HG03432 (cell line): Measurements from ENCODE around the gene CHST2.

Source experiments
- ATAC-seq: cut with Tn5 transposase; IDR thresholded peaks from one replicate; pipeline ENCODE4 v1.9.1; 2021; ENCODE audit warnings: mild to moderate bottlenecking, moderate library complexity; ENCODE audit not compliant: unreplicated experiment

CHST2 gene

DNA sequence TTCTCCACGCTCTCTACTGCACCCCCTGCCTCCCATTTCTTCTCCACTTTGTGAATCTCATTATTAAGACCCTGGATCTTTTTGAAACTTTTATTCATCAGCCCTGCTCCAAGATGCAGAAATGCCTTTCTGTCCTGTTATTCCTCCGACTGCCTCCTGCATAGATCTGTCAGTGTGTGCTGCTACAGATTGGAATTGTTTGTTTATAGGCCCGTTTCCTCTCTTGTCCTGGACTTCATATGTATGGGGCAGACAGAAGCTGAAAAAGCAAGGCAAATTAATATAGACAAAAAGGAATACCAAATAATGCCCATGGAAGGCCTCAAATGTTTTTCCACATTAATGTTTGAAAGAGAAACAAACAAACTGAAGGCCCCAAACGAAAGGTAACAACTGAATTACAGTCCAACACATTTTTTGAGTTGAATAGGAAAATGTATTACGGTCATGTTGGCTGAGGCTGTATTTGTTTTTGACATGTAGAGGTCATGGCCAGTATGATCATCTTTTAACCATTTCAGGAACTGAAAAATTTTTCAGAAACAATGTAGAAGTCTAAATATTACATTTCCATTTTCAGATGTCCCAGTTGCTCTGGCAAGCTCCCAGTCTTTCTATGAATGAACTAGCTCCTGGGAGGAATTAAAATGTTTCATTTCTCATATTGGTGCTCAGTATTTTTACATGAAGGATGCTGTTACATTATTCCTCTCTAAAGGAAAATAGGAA is 8.8 kb downstream of the CHST2 start:
- no peak for ATAC-seq

DNA sequence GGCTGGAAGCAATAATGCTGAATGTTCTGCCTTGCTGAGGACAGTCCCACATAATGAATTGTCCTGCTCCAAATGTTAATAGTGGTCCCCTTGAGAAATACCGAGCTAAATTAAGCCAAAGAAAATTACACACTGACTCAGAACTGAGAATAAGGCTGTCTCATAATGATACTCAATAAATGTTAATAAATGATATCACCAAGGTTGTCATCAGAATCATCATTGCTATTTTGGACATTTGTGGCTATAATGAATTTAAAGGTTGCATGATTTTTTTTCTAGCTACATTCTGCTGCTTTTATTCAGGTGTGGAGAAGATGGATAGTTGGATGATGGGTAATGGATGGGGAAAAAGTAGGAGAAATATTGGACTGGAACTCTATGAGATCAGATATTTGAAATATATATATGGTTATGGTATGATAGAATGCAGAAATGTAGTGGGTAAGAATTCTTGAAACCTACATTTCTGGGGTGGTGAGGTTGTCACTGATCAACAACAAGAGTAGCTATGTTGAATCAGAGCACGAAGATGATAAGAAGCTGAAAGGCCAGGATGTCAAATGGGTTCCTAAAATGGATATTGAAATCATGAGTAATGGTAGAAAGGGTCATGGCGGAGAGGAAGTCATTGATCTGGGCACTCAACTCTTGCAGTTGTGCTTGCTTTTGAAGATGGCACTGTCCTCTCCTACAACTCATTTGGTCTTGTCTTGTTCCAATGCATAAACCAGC is 12.8 kb downstream of the CHST2 start:
- peak; percentile 48 for ATAC-seq

DNA sequence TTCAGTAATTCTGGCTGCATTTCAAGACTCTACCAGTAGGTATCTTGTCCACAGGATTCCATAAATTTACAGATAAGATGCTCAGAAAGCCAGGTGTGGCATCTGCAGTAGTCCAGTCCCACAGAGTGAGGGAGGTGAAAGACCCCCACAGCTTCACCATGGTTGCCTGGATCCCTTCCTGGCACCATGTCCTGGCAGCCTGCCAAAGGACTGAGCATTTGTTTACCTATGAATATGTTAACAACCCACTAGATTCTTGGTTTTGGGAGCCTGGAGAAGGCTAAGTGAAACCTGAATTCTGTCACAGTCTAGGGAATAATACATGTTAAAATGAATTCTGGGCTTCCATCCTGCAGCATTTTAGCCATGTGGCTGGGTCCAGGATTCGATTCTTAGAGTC is 14.9 kb downstream of the CHST2 start:
- ATAC-seq, result no peak

DNA sequence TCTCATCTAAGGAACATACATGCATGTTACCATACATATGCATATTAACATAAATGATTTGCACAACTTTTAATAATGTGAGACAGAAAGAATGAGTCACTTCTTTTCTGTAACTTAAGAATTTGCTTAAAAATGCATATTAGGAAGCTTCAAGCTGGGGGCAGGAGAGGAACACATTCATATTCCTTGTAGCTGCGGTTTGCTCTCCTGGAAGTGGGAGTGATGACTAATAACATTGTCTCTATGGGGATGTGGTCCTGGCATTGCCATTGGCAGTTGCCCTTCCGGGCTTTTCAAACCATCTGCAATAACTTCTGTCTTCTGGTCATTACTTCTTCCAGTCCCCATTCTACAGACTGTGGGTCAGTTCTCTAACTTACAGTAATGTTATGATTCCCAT is 15.6 kb downstream of the CHST2 start:
- ATAC-seq, result no peak

DNA sequence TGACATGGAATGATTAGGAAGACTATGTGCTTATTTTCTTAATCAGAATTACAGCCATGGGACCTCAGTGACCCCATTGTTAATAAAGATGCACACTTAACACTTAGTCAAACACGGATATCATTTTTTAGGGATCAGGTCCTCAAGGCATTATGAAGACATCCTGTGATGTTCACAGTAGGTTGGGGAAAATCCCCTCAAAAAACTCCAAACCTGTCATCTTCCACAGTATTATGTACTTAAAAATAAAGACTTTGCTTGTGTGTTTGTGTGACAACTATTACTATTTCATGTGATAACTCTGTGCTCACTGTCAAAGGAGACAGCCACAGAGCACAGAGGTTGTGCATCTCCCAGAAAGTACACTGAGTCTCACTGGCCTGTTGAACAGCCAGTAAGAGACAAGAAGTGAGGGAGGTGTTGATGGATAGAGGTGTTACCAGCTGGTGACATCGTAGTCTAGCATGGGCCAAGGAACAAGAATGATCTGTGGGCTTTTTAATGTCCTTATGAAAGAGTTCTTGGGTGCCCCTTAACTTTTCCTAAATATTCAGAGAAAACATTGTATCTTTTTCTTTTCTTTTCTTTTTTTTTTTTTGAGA is 18.0 kb downstream of the CHST2 start:
- ATAC-seq, result no peak

DNA sequence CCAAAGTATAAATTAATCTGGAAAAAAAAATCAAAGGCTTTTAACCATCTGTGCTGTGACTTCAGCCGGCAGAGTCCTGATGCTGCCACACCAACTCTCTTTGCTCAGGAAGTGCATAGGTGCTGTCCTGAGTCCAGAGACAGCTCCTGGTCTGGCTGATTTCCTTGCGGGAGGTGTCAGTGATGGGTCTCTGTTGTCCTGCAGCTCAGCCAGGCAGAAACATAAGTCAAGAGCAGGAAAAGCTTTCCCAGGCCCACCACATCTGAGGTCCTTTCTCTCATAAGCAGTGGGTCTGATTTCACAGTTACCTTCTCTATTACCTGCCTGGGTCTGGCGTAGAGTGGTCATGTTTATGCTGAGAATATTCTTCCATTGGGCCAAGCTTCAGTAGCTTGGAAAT is 19.4 kb downstream of the CHST2 start:
- ATAC-seq, result no peak

DNA sequence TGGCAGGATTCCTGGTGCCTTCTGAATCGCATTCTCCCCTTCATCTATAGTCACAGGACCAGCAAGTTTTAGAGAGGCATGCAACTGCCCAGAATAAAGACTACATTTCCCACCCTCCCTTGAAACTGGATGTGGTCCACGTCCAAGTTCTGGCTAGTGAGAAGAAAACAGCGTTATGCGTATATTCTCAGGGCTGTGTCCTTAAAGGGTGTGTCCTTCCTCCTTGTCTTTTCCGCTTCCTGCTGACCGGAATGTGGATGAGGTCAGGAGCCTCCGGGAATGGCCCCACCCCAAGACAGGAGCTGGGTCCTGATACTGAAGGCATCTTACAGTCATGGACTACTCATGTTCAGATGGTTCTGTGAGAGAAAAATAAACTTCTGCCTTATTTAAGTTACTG is 20.2 kb downstream of the CHST2 start:
- no peak for ATAC-seq

DNA sequence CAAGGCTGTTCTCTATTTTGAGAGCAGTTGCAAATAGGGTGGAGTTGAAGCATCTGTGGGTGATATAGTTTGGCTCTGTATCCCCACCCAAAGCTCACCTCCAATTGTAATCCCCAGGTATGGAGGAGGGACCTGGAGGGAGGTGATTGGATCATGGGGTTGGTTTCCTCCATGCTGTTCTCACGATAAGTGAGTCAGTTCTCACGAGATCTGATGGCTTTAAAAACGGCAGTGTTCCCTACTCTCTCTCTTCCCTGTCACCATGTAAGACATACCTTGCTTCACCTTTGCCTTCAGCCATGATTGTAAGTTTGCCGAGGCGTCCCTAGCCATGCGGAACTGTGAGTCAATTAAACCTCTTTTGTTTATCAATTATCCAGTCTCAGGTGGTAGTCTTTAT is 21.0 kb downstream of the CHST2 start:
- no peak for ATAC-seq

DNA sequence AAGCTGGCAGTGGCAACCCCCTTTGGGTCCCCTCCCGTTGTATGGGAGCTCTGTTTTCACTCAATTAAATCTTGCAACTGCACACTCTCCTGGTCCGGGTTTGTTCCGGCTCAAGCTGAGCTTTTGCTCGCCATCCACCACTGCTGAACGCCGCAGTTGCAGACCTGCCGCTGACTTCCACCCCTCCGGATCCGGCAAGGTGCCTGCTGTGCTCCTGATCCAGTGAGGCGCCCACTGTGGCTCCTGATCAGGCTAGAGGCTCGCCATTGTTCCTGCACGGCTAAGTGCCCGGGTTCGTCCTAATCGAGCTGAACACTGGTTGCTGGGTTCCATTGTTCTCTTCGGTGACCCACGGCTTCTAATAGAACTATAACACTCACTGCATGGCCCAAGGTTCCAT is 22.8 kb downstream of the CHST2 start:
- ATAC-seq, result no peak

DNA sequence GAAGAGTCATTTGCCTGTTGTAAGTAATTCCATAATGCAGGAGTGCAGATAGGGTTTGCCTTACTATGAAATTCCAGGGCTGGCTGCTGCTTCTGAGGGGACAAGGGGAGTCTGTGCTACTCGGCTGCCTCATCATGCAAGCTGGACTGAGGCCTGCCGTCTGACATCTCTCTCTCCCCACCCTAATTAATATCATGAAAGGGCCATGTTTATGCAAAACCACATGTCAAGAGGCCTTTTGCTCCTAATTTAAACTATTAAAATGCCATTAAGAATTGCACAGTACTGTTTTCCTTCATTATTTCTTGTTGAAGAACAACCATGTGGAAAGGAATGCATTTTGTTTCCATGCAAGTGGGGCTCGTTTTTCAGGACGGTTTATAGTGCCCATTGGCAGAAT is 26.3 kb downstream of the CHST2 start:
- no peak for ATAC-seq

DNA sequence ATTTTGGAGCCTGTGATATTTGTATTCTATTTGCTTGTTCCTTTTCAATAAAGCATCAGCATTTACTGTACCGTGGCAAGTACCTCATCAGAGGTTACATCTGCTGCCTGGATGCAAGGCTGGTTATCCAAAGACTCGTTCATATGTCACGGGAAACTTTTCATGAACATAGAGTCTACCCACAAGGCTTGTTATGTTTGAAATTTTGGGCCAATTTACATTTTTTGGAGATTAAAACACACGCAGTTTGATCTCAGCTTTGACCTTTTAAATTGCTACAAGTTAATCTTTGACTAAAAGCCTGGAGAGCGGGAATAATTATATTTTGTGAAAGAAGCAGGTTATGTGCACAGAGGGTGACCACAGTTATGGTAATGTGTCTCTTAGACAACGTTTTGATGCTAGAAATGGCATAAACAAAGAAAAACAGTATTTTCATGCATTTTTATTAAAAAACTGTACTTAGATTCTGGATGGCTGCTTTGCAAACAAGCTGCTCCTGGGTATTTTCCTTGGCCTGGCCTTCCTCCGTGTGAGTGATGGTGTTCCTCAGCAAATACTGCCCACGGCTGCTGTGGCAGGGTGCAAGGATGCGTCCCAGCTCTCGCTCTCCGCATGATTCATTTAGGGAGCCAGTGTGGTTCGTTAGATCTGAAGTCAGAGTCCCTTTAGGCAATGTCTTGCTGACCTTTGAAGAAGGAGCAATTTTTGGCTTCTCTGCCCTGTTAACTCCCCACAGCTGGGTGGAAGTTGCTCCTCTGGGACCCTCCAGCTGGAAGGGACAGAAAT is 27.1 kb downstream of the CHST2 start:
- no peak for ATAC-seq

DNA sequence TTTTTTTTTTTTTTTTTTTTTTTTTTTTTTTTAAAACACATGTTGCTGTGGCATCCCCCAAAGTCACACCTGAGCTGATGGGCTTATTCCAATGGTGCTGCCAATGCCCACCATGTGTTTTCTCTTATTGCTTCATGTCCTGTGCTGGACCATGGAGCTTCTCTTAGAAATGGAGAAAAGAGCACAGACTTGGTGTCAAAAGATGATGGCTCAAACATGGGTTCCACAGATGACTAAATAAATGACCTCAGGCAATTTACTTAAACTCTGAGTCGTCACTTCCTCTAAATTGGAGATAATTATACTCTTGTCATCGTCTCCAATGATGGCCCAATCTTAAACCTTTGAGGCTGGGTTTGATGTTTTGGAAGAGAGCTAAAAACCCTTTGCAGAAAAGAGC is 28.1 kb downstream of the CHST2 start:
- ATAC-seq, result no peak

DNA sequence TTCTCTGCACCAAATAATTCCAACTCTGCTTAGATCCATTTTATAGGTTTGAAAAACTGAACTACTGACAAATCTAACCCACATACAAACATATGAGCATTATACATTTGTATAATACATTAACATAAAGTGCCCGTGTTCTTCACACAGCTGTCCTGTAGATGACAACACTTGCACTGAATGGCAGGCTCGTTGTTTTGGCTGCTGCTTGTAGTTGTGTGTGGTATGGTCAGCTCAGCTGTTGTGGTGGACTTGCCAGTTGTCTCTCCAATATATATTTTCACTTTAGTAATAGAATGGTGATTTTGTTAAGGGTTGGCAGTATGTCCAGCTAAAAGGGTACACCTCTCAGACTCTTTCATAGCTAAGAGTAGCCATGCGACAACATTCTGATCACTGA is 30.5 kb downstream of the CHST2 start:
- ATAC-seq, result no peak

DNA sequence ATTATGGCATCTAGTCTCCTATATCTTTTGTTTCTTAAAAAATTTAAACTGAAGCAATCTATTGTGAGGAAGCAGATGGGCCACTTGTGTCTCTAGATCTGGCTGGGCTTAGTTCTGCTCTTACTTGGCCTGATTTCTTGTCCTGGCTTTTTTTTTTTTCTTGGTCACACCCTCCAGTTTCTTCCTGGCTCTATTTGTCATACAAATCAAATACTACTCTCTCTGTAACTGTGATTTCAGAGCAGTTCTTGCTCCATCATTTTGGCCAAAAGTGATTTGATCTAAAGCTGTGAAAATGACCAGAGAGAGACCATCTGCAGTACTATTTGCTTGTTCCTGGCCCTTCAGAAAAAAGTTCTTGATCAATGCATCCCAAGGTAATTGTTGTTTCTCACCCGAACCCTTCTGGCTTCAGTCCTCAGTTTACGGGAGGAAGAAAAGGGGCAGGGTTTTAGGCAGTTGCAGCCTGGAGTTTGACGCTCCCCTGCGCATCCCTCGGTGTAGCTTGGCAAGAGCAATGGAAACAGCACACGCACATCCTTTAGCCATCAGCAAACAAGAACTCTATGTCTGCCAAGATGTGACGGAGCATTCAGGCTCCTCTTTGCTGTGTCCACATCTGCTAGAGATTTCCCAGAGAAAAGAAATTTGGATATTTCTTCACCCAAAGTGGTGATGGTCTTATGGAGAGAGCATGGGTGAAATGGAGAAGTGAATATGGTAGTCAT is 31.6 kb downstream of the CHST2 start:
- no peak for ATAC-seq

DNA sequence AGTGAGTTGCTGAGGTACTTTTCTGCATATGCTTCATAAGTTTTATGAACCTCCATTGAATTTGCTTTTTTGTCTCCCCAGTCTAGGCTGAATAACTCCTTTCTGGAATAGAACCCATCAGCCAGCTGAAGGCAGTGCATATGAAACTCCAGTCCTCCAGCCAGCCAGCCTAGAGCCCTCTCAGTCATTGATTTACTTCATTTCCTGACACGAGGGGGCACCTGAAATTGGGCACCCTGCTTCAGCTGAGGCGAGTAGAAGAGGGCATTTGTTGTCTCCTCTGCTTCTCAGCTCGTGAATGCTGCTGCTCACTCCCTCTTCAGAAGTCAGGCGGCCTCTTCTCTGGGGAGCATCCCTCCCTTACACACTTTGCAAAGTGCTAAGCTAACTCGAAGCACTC is 32.5 kb downstream of the CHST2 start:
- no peak for ATAC-seq

DNA sequence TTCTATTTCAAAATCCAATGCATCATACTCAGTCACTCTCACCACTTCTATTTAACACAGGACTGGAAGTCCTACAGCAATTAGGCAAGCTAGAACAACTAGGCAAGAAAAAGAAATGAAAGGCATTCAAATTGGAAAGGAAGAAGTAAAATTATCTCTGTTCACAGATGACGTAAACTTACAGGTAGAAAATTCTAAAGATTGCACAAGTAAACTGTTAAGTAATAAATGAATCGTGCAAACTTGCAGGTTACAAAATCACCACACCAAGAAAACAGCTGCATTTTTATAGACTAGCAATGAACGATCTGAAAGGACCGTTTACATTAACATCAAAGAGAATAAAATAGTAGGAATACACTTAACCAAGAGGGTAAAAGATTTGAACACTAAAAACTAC is 36.2 kb downstream of the CHST2 start:
- ATAC-seq, result no peak

DNA sequence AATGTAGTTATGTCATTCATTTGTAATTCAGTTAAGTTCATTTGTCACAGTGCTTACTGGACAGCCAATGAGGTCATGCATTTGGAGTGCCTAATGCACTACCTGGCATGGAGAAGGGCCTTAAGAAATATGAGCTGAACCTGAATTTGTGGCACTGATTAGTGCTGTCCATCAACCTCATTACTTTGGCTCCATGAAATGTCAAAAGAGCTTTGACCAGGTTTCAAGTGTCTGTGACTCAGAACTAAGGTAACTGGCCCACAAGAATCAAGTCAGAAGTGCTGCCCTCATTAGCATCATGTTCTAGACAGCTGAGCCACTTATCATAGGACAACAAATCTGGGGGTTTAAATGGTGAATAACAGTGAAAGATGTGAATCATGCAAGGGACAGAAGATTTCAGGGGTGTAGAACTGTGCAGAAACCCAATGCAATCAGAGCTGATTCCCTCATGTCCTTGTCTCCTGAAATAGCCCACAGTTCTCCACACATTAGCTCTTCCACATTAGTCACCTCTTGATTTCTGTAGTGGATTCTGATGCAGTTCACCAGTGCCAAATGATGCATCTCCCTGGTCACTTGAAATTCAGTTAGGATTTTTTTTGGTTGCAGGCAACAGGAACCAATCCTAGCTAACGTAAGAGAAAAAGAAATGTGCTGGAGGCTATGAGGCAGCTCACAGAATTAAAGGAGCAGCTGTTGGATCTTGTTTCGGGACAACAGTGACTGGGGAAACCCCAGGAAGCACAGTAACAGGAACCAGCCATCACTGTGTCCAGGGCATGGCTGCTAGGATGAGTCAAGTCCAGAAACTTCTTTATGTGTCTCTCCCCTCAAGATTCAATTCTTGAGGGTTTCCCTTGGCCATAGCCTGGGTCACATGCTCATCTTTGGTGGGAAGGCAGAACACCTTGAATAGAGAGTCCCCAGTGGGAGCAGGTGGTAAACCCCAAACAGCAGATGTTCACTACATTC is 38.7 kb downstream of the CHST2 start:
- ATAC-seq, result peak; percentile 88

DNA sequence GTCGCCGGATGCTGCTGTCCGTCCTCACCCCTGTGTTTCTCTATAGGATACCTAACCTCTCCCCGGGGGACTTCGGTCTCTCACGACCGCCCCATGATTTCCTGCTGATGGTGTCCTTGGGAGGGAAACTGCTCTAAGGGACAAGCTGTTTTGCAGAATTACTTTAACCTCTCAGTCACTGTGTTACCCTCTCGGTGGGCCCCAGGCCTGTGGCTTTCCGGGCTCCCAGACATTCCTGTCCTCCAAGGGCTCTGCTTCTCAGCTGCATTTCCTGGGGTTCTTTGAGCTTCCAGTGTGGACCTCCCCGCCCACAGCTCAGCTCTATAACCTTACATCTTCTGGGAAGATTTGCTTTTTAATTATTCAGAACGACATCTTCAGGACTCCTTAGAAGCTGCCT is 40.9 kb downstream of the CHST2 start:
- ATAC-seq, result no peak

DNA sequence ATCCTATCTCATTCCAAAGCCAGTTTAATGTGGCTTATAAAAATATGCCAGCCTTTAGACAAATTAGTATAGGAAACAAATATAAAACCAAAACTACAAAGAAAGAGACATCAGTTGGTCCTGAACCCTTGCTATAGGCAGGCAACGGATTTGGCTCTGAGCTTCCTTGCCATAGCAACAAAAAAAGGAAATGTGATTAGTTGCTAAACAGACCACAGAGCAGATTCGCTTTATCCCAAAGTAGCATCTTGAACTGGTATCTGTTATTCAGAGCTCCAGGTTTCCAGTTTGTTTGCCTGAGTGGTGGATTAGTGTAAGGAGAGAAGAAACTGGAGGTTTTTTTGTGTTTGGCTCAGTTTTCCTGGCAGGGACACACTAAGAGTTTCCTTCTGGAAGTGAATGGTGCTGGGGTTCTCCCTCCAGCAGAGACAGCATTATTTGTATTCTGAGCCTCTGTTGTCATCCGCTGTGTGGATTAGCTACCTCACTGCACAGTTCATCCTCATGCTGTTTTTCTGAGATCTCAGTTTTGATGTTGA is 44.1 kb downstream of the CHST2 start:
- ATAC-seq, result no peak
